Putamen (tissue), 1 donor: ENCODE measurements around the gene EPHA10.

Experiments used
- DNase-seq: peaks from one replicate; pipeline ENCODE4 v3.0.0-alpha.2; 2016; ENCODE audit warnings: low spot score

The EPHA10 gene

GRCh38 chr1:37676281-37677142 lies 88.4 kb downstream of the EPHA10 start:
- DNase-seq: peak; percentile 26

- no peak for DNase-seq
These were observed 91.0 kb downstream of the EPHA10 start for GRCh38 chr1:37673920-37674319.

GRCh38 chr1:37672136-37672870 lies 92.6 kb downstream of the EPHA10 start:
- DNase-seq: no peak

GRCh38 chr1:37671261-37671660 lies 93.7 kb downstream of the EPHA10 start:
- DNase-seq: no peak

- no peak for DNase-seq
These were observed 94.8 kb downstream of the EPHA10 start for GRCh38 chr1:37670133-37670532.

- DNase-seq: no peak
These were observed 97.8 kb downstream of the EPHA10 start for GRCh38 chr1:37667023-37667671.

GRCh38 chr1:37666241-37666867 lies 98.6 kb downstream of the EPHA10 start:
- DNase-seq: no peak
